ENCODE results near the gene FBXO46.
"Not testable (repeated sequence)": the region's sequence is repeated elsewhere in the genome, so short reads cannot be mapped to it uniquely, and the experiment has no call there.

Gene FBXO46

GRCh38 chr19:45717983-45718650, 12.6 kb downstream of the FBXO46 start:
- DNase-seq (ENCODE audit: low spot score): no peak

- peak; percentile 99 for DNase-seq (ENCODE audit: low spot score)
Measured at GRCh38 chr19:45717131-45717982, 13.3 kb downstream of the FBXO46 start.

- peak; percentile 31 for DNase-seq (ENCODE audit: low spot score)
Measured at GRCh38 chr19:45716359-45717130, 14.2 kb downstream of the FBXO46 start.

GRCh38 chr19:45715139-45715538, 15.6 kb downstream of the FBXO46 start:
- no peak for DNase-seq (ENCODE audit: low spot score)

DNA sequence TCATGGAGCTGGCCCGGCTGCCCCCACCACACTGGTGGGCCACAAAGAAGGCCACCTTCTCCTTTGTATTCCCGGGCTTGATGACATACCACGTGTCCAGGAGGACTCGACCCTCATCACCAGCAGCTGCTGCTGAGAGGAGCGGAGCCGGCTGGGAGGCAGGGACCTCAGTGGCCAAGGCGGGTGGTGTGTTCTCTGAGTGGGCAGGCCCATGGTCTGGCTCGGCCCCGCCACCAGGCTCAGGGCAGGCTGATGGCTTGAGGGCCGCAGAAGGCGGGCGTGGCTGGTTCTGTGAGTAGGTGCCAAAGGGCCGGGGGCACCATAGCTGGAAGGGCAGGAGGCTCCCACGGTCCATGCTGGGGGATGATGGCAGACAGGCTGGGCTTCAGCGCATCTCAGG, 17.6 kb downstream of the FBXO46 start:
- no peak for DNase-seq (ENCODE audit: low spot score)

GRCh38 chr19:45712699-45713067, 18.0 kb downstream of the FBXO46 start:
- DNase-seq (ENCODE audit: low spot score): no peak

DNA sequence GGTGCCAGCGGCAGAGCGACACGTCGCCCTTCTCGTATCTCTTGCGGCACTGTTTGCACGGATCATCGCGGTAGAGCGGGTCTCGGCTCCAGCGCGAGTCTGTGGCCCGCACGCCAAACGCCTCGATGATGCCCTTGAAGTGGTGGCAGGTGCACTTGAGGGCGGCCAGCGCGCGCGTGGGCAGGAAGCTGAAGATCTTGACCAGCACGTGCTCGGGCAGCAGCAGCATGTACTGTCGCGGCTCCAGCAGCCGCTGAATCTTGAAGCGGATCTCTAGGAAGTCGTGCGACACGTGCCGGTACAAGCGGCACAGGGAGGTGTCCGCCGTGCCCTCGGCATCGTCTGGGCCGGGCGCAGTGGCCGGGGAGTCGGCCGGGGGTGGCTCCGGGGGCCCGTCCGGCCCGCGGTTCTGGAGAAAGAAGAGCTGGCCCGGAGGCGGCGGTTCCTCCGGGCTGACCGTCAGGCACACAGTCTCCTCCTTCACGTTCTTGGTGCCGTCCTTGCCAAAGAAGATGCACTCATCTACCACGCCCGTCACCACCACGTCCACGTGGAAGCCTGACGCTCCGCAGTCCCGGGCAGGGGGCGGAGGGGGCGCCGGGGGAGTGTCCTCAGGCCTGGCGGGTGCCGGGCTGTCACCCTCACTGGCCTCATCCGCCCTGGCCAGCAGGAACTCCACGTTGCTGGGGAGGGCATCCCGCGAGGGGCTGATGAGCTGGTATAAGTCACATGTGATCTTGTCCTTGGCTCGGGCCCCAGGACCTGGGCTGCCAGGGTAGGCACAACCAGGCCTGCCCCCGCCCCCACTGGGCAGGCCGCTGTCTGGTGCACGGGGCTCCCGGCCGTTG, 18.6 kb downstream of the FBXO46 start:
- DNase-seq (ENCODE audit: low spot score): no peak

DNA sequence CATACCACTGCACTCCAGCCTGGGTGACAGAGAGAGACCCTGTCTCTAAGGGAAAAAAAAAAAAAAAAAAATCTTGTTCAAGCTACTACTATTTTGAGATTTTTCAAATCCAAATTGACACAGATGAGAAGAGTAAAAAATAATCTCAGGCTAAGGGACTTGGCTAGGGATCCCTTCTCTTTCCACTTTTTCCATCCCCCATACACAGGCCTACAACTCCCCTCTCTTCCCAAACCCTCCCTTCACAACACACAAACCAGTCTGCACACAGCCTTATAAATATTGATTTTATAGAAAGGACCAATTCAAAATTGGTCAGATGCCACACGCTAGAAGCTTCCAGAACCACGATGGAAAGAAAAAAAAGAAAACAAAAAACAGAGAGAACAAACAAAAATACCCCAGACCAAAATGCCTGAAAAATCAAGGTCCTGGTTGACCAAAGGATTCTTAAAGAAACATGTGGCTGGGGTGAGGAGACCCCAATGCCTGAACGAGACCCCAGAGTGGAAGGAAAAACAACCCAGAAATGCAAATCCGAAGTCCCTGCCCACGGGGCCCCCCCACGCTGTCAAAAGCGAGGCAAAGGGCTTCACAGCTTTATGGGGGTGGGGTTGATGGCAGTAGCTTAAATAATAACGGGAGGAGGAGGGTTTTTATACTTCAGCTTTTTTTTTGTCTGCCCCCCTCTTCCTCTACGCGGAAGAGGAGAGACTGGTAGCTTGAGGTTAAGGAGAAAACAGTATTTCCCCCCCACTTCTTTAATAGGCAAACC, 20.2 kb downstream of the FBXO46 start:
- DNase-seq (ENCODE audit: low spot score): no peak

- DNase-seq (ENCODE audit: low spot score): no peak
Measured at GRCh38 chr19:45705710-45706415, 24.8 kb downstream of the FBXO46 start.

- no peak for DNase-seq (ENCODE audit: low spot score)
Measured at GRCh38 chr19:45705115-45705514, 25.6 kb downstream of the FBXO46 start.

GRCh38 chr19:45701676-45702075, 29.0 kb downstream of the FBXO46 start:
- no peak for DNase-seq (ENCODE audit: low spot score)

GRCh38 chr19:45693106-45693788, 37.4 kb downstream of the FBXO46 start:
- DNase-seq (ENCODE audit: low spot score): peak; percentile 79

DNA sequence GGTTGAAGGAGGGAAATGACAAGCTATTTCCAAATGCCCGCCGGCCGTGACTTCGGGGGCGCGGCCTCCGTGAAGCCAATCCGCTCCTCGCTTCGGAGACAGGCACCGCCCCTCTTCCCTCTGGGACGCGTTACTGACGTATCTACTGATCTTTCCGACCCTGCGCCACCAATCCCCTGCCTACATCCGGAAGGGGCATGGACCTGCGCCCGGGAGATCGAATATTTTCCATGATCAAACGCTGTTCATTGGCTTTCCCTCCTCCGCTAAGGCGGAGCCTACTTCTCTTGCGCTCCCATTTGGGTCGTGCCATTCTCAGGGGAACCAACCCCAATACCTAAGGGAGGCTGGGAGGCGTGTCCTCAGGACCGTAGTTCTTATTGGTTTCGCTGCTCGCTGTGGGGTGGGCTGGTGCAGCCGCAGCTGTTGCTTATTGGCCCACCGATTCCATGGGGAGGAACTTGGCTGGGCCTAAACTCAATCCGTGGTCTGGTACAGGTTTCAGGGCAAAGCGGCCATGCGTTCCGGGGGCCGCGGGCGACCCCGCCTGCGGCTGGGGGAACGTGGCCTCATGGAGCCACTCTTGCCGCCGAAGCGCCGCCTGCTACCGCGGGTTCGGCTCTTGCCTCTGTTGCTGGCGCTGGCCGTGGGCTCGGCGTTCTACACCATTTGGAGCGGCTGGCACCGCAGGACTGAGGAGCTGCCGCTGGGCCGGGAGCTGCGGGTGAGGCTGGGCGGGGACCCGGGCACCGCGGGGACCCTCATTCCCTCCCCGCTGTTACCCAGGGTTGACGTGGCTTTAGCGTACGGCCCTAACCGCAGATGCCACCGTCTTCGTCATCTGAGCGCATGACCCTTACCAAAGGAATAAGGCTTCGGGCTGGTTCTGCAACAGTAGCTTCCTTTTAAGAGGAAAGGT, 38.2 kb downstream of the FBXO46 start, which contains the start of gene QPCTL:
QPCTL (plus strand) TSS at position 480 of the 919 bp plus-strand sequence; CDS start at position 518, 38 bp downstream.
- peak; percentile 98 for DNase-seq (ENCODE audit: low spot score)

DNA sequence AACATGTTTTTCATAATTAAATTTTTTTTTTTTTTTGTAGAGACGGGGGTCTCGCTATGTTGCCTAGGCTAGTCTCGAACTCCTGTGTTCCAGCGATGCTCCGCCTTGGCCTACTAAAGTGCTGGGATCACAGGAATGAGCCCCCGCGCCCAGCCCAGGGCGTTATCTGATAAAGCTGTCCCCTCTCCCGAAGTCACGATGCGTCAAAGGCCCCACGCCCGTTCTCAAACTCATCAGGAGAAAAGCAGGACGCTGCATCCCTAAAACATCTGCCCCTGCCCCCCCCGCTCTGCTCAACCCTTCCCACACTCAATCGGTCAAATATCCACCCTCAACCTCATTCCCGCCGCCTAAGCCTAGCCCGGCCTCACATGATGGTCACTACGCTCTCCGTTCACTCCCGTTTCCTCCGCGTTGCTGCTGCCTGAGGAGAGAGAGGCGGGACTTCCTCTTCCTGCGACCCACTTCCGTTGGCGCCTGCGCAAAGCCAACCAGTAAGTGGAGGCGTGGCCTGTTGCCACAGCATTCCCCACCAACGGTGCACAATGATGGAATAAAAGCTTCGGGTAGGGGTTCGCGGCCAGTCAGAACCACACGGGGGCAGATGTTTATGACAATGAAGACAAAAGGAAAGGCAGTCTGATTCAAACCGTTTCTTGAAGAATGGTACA, 39.0 kb downstream of the FBXO46 start, which contains the start of gene SNRPD2:
SNRPD2 (minus strand) TSS at position 438 of the 671 bp plus-strand sequence; CDS start at position 373, 65 bp downstream.
- peak; percentile 97 for DNase-seq (ENCODE audit: low spot score)

GRCh38 chr19:45687599-45687998, 43.1 kb downstream of the FBXO46 start:
- DNase-seq (ENCODE audit: low spot score): no peak

- DNase-seq (ENCODE audit: low spot score): not testable (repeated sequence)
Measured at GRCh38 chr19:45685045-45685444, 45.7 kb downstream of the FBXO46 start.

DNA sequence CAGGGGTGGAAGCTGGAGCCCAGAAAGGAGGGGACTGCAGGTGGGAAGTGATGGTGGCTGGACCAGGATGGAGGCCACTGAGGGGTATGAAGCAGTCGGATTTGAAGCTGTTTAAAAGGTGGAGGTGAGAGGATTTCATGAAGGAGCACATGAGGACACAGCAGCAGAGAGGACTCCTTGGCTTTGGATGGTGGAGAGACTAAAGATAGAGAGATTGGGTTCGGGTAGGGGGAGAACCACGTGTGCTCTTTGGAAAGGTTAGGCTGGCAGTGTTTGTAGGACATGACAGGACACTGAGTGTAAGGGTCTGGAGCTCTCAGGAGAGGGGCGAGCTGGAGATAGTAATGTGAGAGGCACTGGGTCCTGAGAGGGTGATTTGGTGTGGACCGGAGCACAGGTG, 47.8 kb downstream of the FBXO46 start:
- DNase-seq (ENCODE audit: low spot score): no peak

DNA sequence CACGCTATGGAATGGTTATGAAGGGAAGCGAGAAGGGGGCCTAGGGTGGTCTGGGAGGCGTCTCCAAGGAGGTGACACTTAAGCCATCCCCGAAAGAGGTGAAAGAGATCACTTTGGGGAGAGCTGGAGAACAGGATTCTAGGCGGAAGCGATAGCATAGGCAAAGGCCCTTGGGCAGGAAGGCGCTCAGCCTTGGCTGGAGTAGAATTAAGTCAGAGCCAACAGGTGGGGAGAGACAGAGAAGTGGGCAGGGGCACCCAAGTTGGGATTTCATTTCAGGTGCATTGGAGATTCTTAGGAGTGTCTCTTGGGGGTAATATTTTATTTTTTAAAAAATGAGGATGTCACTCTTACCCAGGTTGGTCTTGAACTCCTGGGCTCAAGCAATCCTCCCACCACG, 48.6 kb downstream of the FBXO46 start:
- no peak for DNase-seq (ENCODE audit: low spot score)
